B cell (primary cell): ENCODE results near the gene AUP1. TPM values are rescaled to one million over a fixed set of nuclear protein-coding genes. Genes with fewer than 3 reads are reported as not detected.

Experiments
- ATAC-seq: fragments of 200-7000 bp; cut with Tn5 transposase; one replicate; pipeline ENCODE4 v1.10.0; 2021; ENCODE audit warnings: low read depth, mild to moderate bottlenecking, moderate number of reproducible peaks, moderate library complexity
- CTCF ChIA-PET: fragments of 350-600 bp; sonication (Branson Sonifier 250); formaldehyde crosslinking; loops from one replicate; lab custom pipeline; 2021; ENCODE audit warnings: antibody characterized with exemption, inconsistent platforms; lab: Charles Lee
- POLR2A ChIA-PET: fragments of 350-600 bp; sonication (Branson Sonifier 250); formaldehyde crosslinking; loops from one replicate; lab custom pipeline; 2021; ENCODE audit warnings: antibody characterized with exemption; lab: Charles Lee
- DNase-seq: peaks from one replicate; pipeline ENCODE4 v3.0.0; 2013
- H2AFZ ChIP-seq: 2 replicates; pipeline ENCODE4 v1.6.1; 2012; ENCODE audit warnings: mild to moderate bottlenecking, low read depth, low read length; ENCODE audit not compliant: insufficient read depth, poor library complexity, severe bottlenecking
- H3K27ac ChIP-seq, 2 donors: 1 replicate in 1 of 2; 2 replicates in 1 of 2; pipeline ENCODE4 v1.5.1; 2012 to 2013; ENCODE audit warnings: low read length in 2 of 2, mild to moderate bottlenecking in 2 of 2, moderate library complexity in 1 of 2
- H3K27me3 ChIP-seq, 4 experiments: fragments of 200-600 bp in 1 of 4; sonication (generic) in 1 of 4; replicated peaks in 1 of 4; 1 replicate in 2 of 4; 2 replicates in 2 of 4; pipeline versions ENCODE4 v1.6.1 to v1.7.0; 2013 to 2016; ENCODE audit warnings: low read length in 3 of 4, mild to moderate bottlenecking in 2 of 4, mixed read lengths in 1 of 4, moderate library complexity in 1 of 4; ENCODE audit not compliant: insufficient read depth in 4 of 4, control insufficient read depth in 3 of 4; ENCODE audit errors: control extremely low read depth in 1 of 4
- H3K36me3 ChIP-seq, 2 experiments: replicated peaks in 1 of 2; 1 replicate in 1 of 2; 2 replicates in 1 of 2; pipeline versions ENCODE4 v1.6.1 to v1.7.1; 2013; ENCODE audit warnings: low read length in 1 of 2; ENCODE audit not compliant: insufficient read depth in 2 of 2, control insufficient read depth in 1 of 2; ENCODE audit errors: control extremely low read depth in 1 of 2, extremely low read depth in 1 of 2
- H3K4me1 ChIP-seq, 2 donors: fragments of 200-600 bp in 1 of 2; sonication (generic) in 1 of 2; 1 replicate in 1 of 2; 2 replicates in 1 of 2; pipeline versions ENCODE4 v1.5.1 to v1.6.1; 2013 to 2017; ENCODE audit warnings: low read length in 2 of 2; ENCODE audit not compliant: control insufficient read depth in 2 of 2, insufficient read depth in 2 of 2
- H3K4me2 ChIP-seq: replicated peaks from 2 replicates; pipeline ENCODE3; 2012; ENCODE audit warnings: mild to moderate bottlenecking, low read depth, low read length; ENCODE audit not compliant: poor library complexity, severe bottlenecking
- H3K4me3 ChIP-seq, 5 experiments: fragments of 200-600 bp in 1 of 5; sonication (generic) in 1 of 5; 1 replicate in 3 of 5; 2 replicates in 2 of 5; pipeline versions ENCODE4 v1.5.1 to v1.7.0; 2011 to 2016; ENCODE audit warnings: low read length in 4 of 5, mild to moderate bottlenecking in 4 of 5, low read depth in 2 of 5, control low read depth in 1 of 5, moderate library complexity in 1 of 5; ENCODE audit not compliant: insufficient read depth in 1 of 5; ENCODE audit errors: control extremely low read depth in 1 of 5, extremely low read depth in 1 of 5
- H3K79me2 ChIP-seq: fragments of 200-600 bp; sonication (generic); one replicate; pipeline ENCODE4 v1.6.0; 2016; ENCODE audit warnings: low read length; ENCODE audit not compliant: control insufficient read depth, insufficient read depth
- H3K9ac ChIP-seq: fragments of 200-600 bp; sonication (generic); 2 replicates; pipeline ENCODE4 v1.6.1; 2017; ENCODE audit warnings: mild to moderate bottlenecking, low read length, moderate library complexity
- H3K9me3 ChIP-seq, 3 donors: one replicate each; pipeline versions ENCODE4 v1.6.1 to v1.7.1; 2013; ENCODE audit warnings: low read length in 2 of 3; ENCODE audit not compliant: control insufficient read depth in 2 of 3, insufficient read depth in 1 of 3; ENCODE audit errors: control extremely low read depth in 1 of 3
- H4K20me1 ChIP-seq: 2 replicates; pipeline ENCODE4 v1.6.0; 2012; ENCODE audit warnings: mild to moderate bottlenecking, low read length; ENCODE audit not compliant: insufficient read depth, control insufficient read depth, poor library complexity, severe bottlenecking
- H3K27ac Mint-ChIP-seq: one replicate; pipeline ENCODE4 v1.8.0; 2021; ENCODE audit warnings: mixed read lengths
- H3K27me3 Mint-ChIP-seq: one replicate; pipeline ENCODE4 v1.8.0; 2021; ENCODE audit warnings: mixed read lengths
- H3K4me1 Mint-ChIP-seq: one replicate; pipeline ENCODE4 v1.8.0; 2021; ENCODE audit warnings: mixed read lengths
- H3K4me3 Mint-ChIP-seq: one replicate; pipeline ENCODE4 v1.8.0; 2021; ENCODE audit warnings: mixed read lengths
- H3K9me3 Mint-ChIP-seq: one replicate; pipeline ENCODE4 v1.8.0; 2022; ENCODE audit warnings: mixed read lengths; ENCODE audit not compliant: insufficient read depth
- CTCF ChIP-seq: fragments of 200-600 bp; IDR thresholded peaks from one replicate; pipeline ENCODE4 v1.8.0; 2022; ENCODE audit warnings: antibody characterized with exemption, mild to moderate bottlenecking
- EZH2 ChIP-seq: IDR thresholded peaks from 2 replicates; pipeline ENCODE4 v1.6.1; 2012; ENCODE audit warnings: borderline replicate concordance, low read depth, mild to moderate bottlenecking, moderate library complexity, low read length; ENCODE audit not compliant: insufficient read depth, poor library complexity, severe bottlenecking
- WGBS: methylation state at CpG from one replicate; pipeline ENCODE4 v1.1.5; 2013; ENCODE audit warnings: missing lambda C conversion rate; ENCODE audit not compliant: insufficient coverage; 5-methylcytosine and 5-hydroxymethylcytosine counted together
- intact Hi-C: fragments of 100-400 bp; cut with micrococcal nuclease; formaldehyde crosslinking; loops from one replicate; pipeline ENCODE4 v1.10.0; 2022
- polyA plus RNA-seq: library from polyadenylated mRNA; depleted of rRNA; stranded (reverse); fragments of >200 nt; gene quantifications from 2 replicates; pipeline ENCODE4 v1.2.3, GENCODE V29; 2012
- total RNA-seq, 2 donors: library from RNA; stranded (reverse); fragments of 120-200 nt in 1 of 2; gene quantifications; 1 replicate in 1 of 2; 2 replicates in 1 of 2; pipeline versions ENCODE4 v1.2.3 to v1.2.4, GENCODE V29; 2013 to 2022

AUP1 gene
- total and polyA plus RNA-seq, 2 donors (not counting 1 experiment from before 2014, with no cell fraction given), result 201 to 525 TPM

DNA sequence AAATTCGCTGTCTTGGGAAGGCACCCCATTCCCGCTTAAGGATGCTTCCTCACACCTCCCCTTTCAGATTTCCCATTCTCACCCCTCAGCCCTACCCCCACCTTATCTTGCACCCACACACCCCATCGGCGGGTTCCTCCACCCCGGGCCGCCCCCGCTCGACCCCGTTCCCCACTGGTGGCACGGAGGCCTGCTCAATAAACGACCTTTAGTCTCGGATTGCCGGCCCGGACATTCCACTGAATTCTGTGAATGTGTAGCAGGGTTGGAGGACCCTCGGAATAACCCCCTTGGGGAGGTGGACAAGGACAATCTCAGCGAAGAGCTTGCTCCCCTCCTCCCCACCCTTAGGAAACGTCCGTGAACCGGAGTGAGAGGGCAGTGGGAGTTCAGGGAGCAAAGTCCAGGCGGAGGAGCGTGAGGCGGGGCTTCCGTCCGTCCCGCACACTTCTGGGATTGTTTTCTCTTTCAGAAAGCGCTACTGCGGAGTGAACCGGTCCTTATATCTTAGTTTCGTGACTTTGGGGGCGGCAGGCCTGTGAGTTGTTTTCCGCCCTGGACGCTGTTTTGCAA is 27.3 kb downstream of the AUP1 start:
- no peak for TF ChIP-seq EZH2
- TF ChIP-seq CTCF, result no peak
- Histone ChIP-seq H3K27ac (no peak overlapping the region), H3K9me3 (peaks cover 0 to 31% (median 0%) of the 10 kb centered on the region in 3 donors), H3K4me1 (peaks cover 60 to 62% of the 10 kb centered on the region in 2 donors), H3K9ac (peak overlapping the region; percentile 67), H2AFZ (peak overlapping the region; percentile 73), H4K20me1 (no peaks in the 10 kb centered on the region), H3K27me3 (peaks cover 0 to 87% (median 37%) of the 10 kb centered on the region in 4 experiments), H3K4me3 (peak overlapping the region in 4 of 5 experiments; percentile 46 to 67 (median 54)), H3K36me3 (peaks cover 0 to 10% of the 10 kb centered on the region in 2 experiments), H3K4me2 (peak overlapping the region; percentile 94), H3K79me2 (peaks cover 8% of the 10 kb centered on the region)
- POLR2A ChIA-PET, result interaction anchor here (1.6 kb wide), 1 partner anchor 45 kb away, joined by 3 read pairs; no protein-coding TSS in a partner anchor
- ATAC-seq (no peak), DNase-seq (no peak)
- H3K4me3 Mint-ChIP-seq, result peak overlapping the region; percentile 86
- H3K4me1 Mint-ChIP-seq, result peaks cover 74% of the 10 kb centered on the region
- peaks cover 65% of the 10 kb centered on the region for H3K27me3 Mint-ChIP-seq
- CTCF ChIA-PET, result interaction anchor here (1.0 to 3.0 kb wide), 4 partner anchors 12 to 84 kb away, joined by 3 to 16 read pairs (median 9); partner anchors contain the start of genes CCDC142 and TTC31
- intact Hi-C loops, result no loop called here
- 16% methylated on average over 20 of the region's 32 CpGs for WGBS
- peak overlapping the region; percentile 59 for H3K27ac Mint-ChIP-seq
- no peaks in the 10 kb centered on the region for H3K9me3 Mint-ChIP-seq
